Right renal cortex interstitium (tissue), 3 donors: Measurements from ENCODE around the gene ADAMTS17. TPM values are rescaled to one million over a fixed set of nuclear protein-coding genes. Genes with fewer than 3 reads are reported as not detected.

Experiments
- DNase-seq, 3 donors: peaks; one replicate each; pipeline ENCODE4 v3.0.0-alpha.2; 2013; ENCODE audit warnings: low read depth in 3 of 3, low spot score in 2 of 3
- polyA plus RNA-seq, 3 donors: library from polyadenylated mRNA; unstranded; fragments of 120-200 nt; gene quantifications; one replicate each; pipeline ENCODE4 v1.2.1, GENCODE V29; 2013; ENCODE audit not compliant: insufficient read length in 3 of 3

The ADAMTS17 gene
- polyA plus RNA-seq, 3 donors: 1.4 to 2.1 (median 2.1) TPM

DNA sequence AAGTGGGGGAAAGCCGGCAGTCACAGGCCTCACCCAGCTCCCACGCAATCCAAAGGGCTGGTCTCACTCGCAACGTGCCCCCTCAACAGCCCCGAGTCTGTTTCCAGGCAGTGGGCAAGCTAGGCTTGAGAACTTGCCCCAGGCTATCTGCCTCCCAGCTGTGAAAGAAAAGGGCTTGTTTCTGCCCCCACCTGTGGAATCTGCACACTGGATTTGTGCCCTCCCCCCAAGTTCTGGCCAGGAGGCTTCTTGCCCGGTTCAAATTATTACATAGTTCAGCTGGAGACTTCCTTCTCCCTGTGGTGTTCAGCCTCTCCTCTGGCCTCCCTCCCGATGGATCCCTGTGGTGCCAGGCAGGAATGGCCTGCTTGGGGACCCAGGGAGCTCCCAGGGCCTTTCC lies 324.6 kb downstream of the ADAMTS17 start:
- no peak for DNase-seq

DNA sequence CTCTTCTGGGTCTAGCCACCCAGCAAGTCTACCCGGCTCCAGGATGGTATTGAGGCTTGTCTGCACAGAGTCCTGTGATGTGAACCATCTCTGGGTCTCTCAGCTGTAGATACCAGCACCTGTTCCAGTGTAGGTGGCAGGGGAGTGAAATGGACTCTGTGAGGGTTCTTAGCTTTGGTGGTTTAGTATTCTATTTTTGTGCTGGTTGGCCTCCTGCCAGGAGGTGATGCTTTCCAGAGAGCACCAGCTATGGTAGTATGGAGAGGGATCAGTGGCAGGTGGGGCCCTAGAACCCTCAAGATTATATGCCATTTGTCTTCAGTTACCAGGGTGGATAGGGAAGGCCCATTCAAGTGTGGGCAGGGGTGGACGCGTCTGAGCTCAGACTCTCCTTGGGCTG lies 325.1 kb downstream of the ADAMTS17 start:
- no peak for DNase-seq

DNA sequence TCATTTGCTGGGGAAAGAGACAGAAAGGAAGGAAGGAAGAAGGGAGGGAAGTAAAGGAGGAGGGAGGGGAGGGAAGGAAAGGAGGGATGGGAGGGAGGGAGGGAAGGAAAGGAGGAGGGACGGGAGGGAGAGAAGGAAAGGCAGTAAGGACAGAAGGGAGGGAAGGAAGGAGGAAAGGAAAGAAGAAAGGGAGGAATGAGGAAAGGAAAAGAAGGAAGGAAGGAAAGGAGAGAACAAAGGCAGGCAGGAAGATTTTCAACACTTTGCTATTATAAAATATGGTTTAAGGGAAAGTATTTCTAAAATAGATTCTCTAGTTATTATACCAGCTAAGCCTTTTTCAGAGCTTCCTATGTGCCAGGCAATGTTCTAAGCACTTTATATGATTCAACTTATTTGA lies 330.5 kb downstream of the ADAMTS17 start:
- no peak for DNase-seq

DNA sequence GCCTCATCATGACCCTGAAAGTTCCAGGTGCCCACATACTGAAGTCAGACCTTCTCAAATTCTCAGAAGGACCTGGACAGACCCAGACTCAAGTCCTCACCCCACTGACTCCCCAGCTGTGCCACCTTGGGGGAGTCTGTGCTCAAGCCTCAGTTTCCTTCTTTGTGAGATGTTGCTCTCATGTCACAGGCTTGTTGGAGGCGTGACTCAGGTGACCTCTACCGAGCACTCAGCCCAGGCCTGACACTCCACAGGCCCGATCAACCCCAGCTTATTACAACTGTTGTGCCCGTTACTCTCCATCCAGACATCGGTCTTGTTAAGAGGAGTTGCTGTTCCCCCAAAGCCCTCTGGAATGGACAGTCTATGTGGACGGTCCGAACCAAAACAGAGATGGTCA lies 332.4 kb downstream of the ADAMTS17 start:
- no peak for DNase-seq

DNA sequence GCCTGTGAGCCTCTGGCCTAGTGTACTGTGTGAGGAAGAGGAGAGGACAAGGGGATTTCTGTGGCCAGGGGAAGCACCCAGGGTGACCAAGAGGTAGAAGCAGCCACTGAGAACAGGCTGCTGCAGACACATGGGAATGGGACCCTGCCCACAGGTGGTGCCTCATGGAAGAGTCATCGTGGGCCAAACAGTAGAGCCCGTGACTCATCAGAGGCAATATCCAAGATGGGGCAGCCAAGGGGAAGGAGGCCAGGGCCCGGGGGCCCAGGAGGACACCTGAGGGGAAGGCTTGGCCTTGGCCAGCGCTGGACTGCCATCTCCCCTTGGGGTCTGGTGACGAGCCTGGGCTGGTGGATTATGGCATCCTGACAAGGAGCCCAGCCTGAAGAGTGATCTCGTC lies 333.5 kb downstream of the ADAMTS17 start:
- no peak for DNase-seq

DNA sequence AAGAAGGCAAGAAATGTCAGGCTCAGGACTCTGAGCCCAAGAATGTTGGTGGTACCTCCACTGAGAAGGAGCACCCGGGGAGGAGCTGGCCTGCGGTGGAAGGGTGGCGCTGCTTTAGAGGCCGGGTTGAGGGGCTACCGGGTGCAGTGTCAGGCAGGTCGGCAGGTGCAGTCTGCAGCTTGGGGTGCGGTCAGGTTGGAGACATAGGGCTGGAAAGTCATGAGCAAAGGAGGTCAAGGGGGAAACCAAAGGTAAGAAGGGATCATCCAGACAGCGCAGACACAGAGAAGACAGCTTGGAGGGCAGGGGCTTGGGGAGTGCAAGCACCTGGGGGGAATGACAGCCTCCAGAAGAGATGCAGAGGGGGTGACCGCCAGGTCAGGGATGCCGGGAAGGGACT lies 334.2 kb downstream of the ADAMTS17 start:
- DNase-seq: no peak

DNA sequence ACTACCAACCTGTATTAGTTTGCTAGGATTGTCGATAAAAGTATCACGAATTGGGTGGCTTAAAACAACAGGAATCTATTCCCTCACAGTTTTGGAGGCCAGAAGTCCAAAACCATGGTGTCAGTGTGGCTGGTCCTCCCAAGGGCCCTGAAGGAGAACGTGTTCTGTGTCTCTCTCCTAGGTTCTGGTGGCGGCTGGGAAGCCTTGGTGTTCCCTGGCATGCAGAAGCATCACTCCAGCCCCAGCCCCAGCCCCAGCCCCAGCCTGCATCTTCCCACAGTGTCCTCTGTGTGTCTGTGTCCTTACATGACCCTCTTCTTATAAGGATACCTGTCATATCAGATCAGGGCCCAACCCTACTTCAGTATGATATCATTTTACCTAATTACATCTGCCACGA lies 336.1 kb downstream of the ADAMTS17 start:
- DNase-seq: no peak

DNA sequence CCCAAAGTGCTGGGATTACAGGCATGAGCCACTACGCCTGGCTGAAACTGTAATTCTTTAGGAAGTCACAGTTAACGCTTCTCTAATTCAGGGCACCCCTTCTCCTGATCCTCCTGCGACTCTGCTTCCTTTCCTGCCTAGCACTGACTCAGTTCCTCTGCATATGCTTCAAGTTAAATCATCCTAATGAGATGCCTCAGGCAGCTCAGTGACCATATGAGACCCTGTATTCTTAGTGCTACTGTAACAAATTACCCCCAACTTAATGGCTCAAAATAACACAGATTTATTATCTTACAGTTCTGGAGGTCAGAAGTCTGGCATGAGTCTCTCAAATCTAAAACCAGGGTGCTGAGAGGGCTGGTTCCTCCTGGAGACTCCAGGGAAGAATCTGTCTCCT lies 336.8 kb downstream of the ADAMTS17 start:
- no peak for DNase-seq

DNA sequence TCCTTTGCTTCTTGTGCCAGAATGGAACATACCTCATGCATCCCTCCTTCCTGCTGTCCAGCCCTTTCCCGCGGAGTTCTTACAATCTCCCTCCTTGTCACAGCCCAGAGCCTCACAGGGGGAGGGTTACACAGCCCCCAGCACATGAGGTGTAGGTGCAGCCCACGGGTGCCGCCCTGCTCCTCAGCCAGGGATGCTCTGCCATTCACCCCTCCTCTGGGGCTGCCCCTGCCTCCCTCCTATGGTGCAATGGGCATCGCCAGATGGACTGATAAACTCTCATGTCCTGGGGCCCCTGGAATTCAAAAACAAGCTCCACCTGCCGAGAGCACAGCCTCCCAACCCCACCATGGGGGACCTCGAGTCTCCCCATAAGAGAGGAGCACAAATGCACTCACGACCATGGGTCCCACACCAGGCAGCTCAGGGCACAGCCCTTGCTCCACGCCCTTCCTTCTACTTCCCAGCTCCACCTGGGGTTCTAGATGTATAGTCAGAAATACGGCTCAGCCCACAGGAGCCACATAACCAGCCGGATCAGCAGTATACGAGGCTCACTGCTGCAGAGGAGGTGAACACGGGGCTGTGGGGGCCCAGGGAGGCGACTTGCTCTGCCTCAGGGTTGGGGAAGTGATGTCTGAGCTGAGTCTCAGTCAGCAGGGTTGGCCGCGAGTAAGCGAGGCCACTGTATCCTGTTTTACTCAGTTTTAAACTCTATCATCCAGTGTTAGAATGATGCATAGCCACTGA lies 338.8 kb downstream of the ADAMTS17 start:
- no peak for DNase-seq

DNA sequence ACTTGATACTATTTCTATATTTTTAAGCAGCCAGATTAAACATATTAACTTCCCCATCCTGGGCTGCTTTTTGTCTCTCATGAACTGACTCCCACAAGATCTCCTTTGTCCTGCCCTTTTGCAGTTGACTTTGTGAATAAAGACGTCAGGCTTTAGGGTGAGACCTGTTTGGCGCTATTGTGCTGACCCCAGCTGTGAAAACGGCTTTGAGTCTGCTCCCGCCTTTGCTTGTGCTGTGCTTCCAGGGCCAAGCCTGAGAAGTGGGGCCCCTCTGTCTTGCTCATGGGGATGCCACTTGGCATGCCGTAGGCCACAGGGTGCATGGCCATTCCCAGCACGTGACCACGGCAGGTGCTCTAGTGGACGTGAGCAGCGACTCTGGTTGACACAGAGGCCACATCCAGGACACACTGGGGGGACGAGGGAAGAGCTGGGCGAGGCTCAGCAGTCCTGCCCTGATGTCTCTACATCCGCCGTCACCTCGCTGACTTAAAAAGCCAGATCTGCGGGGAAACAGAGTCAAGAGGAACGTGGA lies 339.6 kb downstream of the ADAMTS17 start:
- no peak for DNase-seq

DNA sequence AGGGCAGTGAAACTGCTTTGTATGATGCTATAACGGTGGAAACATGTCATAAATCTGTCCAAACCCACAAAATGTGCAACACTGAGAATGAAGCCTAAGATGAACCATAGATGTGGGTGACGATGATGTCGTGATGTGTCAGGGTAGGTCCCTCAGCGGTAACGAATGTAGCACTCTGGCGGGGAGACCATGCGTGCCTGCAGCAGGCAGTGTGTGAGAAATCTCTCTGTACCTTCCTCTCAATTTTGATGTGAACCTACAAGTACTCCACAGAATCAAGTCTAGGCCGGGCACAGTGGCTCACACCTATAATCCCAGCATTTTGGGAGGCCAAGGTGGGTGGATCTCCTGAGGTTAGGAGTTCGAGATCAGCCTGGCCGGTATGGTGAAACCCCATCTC lies 340.4 kb downstream of the ADAMTS17 start:
- DNase-seq: no peak

DNA sequence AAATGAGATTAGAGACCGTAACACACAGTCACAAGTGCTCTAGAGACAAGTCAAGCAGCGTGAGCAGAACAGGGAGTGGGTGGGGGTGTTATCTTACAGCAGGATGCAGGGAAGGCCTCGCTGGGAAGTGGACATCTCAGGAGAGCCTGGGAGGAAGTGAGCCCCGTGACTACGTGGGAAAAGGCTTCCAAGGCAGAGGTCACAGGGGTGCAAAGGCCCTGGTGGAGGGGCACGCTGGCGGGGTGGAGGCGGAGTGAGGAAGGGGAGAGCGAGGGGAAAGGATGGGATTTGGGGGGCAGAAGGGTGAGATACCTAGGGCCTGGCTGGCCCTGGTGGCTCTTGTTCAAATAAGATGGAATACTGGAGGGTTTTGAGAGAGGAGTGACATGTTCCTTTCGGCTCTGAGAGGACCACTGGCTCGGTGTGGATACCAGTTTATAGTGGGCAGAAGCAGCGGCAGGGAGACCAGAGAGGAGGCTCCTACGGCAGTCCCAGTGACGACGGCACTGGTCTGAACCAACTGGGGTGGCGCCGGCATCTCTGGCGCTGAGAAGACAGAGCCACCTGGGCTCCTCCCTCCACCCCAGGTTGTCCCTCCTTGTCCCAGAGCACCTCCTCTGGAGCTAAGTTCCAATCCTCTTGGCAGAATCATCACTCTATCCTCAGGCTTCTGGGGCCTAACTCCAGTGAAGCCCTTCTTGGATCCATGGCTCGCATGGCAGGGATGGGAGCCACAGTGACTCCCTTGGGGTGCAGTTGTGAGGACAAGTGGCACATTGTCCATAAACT lies 342.3 kb downstream of the ADAMTS17 start:
- no peak for DNase-seq

DNA sequence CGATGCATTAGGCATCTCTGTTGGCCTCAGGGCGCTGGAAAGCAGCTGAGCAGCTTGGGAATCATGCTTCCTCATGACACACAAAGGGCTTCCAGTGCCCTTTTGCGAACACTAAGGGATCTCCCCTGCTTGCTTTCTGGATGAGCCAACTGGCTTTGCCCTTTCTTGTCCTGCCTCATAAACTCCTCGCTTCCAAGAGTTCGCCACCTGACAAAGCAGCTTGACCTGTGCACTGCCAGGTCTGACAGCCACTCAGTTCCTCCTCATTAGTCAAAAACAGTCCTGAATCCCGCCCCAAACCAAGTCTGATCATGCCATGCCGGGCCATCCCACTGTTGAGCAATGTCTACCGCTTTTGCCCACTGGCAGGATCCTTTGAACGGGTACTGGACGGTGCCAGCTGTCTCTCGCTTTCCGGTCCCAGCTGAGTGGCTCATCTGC lies 343.1 kb downstream of the ADAMTS17 start:
- DNase-seq: no peak

DNA sequence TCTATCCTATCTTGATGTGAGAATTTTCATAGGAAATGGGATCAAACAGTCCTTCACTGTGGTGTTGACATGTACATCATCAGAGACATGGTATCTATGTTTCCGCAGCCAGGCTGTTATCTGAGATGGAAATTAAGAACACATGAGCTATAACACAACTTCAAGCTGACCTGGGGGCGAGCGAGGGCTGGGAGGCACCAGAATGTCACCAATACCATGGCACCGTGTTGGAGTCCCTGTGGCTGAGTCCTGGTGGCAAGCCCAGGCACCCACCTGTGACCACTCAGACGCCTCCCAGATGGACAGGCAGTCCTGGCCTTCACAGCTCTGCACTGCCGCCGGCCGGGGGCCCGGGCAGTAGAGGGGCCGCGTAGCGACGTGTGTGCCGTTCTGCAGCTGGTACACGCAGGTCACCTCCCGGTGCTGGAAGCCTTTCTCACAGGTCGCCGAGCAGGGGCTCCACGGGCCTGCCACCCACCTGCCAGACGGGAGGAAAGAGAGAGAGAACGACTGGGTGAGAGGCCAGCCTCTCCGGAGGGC lies 344.6 kb downstream of the ADAMTS17 start:
- DNase-seq: no peak

DNA sequence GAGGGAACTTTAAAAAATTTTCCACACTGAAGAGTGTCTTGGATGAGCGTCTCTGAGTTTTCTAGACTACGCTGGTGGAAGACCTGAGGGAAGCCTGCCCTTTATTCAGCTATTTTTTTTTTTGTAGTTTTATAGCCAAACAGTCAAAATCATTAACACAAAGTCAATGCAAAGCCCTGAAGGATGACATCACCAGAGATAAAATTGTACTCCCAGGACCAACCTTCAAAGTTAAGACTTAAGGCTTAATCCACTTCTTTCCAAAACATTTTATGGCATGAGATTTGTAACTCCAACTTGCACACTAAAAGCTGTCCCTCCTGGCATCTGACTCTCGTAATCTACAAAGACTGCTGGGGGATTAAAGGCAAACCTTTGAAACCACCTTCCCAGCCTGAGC lies 345.1 kb downstream of the ADAMTS17 start:
- DNase-seq: no peak

DNA sequence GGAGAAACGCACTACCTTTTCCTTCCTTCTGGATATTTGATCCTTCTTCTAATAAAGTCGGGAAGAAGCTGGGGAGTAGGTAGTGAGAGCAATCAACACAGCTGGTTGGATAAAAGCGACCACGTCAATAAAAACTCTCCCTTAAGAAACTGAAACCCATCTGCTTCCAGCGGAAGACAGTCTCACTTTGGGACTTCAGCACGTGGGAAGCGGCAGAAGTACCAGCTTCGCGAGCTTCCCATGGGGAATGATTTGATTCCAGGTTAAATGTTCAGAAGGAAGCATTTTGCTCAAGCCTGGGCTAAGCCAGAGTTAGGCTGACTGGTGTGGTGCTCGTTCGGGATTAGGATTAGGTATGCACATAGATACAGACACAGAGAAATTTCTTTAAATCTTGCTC lies 346.2 kb downstream of the ADAMTS17 start:
- DNase-seq: no peak

DNA sequence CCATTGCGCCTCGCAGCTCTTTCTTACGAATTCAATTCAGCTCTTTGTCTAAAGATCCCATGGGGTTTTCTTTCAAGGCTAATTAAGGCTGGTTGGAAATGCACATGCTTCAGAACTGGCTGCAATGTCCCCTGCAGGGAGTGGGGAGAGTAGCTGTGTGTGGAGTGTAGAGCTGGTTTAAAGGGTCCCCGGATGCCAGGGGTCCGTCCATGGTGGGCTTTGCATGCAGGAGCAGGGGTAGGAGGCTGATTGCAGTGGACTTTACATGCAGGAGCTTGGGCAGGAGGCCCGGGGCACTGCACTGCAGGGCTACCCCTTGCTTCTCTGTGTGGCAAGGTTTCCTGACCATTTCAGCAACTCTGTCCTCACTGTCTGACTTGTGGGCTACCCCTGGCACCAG lies 346.9 kb downstream of the ADAMTS17 start:
- DNase-seq: no peak

DNA sequence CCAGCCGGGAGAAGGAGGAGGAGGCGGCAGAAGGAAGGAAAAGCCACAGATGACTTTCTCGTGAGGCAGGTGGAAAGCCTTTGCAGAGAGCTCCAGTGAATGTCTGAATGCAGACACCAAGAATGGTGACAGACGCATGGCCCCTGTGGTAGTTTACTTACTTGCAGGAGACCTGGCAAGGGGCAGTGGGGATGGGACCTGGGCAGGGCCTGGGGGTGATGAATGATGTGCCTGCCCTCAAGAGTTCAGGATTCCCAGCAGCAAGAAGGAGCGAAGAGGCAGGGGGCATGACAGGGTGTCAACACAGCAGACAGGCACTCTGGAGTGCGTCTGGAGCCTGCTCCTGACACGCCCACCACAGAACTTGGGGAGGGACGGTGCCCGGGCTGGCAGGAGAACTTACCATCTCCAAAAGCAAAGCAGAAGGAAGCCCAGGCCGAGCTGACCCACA lies 348.1 kb downstream of the ADAMTS17 start:
- no peak for DNase-seq

DNA sequence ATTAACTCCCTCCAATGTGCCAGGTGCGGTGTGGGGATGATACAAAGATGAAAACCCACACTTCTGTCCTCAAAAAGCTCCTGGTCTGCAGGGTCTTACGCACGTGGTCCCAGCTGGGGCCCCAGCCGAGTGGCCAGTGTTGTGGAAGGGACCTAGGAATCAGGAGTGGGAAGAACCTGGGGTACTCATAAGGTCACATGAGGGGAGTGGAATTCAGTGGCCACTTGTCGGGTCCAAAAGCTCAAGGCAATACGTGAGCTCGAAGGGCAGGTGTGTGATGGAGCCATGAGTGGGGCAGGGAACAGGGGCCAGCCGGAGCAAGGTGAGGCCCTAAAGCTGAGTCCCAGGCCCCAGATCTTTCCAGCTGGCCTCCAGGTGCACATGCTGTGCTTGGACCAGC lies 348.5 kb downstream of the ADAMTS17 start:
- no peak for DNase-seq

DNA sequence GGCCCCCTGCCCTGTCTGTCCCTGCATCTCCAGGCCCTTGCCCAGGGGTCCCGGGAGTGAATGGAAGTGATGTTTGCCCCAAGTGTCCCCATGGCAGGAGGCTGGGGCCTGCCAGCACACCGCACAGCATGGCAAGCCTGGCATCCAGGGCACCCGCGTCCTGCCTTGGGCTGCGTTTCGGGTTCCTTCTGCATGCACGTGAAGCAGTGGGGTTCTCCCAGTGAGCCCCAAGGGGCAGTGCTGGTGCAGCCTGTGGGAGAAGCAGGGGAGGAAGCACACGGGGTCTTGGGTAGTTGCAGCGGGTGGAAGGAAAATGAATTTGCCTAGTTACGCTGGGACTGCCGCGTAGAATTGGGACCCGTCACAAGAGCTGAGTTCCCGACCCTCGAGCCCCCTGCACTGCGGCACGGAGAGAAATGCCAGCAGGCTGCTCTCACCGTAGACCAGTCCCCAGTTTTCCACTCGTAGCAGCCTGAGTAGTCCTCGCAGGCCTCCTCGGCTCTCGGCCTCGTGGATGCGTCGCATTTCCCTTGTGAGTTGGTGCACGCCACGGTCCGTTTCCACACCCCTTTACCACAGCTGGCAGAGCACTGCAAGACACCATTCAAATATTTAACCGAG lies 349.1 kb downstream of the ADAMTS17 start:
- DNase-seq: no peak

DNA sequence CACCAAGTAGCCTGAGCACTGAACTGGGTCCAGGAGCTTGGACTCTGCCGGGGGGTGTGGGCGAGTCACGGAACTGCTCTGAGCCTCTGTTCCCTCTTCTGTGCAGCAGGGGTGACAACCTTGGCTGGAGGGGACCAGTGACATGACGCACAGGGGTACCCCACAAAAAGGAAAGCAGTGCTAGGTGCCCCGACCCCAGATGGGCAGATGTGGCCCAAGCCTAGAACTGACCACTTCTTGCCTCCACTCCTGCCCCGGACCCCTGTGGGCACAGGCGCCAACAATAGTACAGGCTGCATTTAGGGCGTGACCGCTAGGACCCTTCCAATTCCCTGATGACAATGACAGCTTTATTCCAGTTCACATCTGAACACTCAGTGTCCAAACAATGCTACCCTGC lies 352.7 kb downstream of the ADAMTS17 start:
- no peak for DNase-seq
